HG03565 (cell line): ENCODE data around the gene SH3GL1.
"Not testable (repeated sequence)": the region's sequence is repeated elsewhere in the genome, so short reads cannot be mapped to it uniquely, and the experiment has no call there.

ENCODE experiments used
- ATAC-seq: cut with Tn5 transposase; IDR thresholded peaks from one replicate; pipeline ENCODE4 v1.9.1; 2021; ENCODE audit warnings: mild to moderate bottlenecking, moderate library complexity; ENCODE audit not compliant: unreplicated experiment

The SH3GL1 gene

DNA sequence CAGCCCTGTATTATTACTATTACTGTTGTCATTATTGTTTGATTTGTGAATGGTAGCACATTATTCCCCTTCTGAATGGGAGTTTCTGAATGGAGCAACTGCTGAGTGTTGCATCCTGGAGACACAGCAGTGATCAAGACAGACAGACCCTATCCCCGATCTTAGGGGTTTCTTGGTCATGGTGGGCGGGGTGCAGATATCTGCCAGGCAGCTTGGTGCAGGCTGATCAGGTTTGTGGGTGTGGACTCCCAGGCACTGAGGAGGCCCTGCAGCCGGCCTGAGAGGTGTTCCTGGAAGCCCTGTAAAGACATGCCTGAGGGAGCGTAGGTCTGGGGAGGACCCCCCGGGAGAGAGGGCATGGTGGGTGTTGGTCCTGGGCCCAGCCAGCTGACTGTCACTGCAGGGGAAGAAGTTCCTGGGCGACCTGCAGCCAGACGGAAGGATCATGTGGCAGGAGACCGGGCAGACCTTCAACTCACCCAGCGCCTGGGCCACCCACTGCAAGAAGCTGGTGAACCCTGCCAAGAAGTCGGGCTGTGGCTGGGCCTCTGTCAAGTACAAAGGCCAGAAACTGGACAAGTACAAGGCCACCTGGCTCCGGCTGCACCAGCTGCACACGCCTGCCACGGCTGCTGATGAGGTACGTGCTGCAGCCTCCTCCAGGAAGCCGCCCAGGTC, 54.9 kb downstream of the SH3GL1 start:
- no peak for ATAC-seq

- ATAC-seq: peak; percentile 25
Measured at GRCh38 chr19:4343370-4344307, 56.7 kb downstream of the SH3GL1 start, which contains the start of gene MPND. Gene MPND (plus strand): TSS chr19:4343562. CDS start chr19:4343594, 32 bp downstream.

DNA sequence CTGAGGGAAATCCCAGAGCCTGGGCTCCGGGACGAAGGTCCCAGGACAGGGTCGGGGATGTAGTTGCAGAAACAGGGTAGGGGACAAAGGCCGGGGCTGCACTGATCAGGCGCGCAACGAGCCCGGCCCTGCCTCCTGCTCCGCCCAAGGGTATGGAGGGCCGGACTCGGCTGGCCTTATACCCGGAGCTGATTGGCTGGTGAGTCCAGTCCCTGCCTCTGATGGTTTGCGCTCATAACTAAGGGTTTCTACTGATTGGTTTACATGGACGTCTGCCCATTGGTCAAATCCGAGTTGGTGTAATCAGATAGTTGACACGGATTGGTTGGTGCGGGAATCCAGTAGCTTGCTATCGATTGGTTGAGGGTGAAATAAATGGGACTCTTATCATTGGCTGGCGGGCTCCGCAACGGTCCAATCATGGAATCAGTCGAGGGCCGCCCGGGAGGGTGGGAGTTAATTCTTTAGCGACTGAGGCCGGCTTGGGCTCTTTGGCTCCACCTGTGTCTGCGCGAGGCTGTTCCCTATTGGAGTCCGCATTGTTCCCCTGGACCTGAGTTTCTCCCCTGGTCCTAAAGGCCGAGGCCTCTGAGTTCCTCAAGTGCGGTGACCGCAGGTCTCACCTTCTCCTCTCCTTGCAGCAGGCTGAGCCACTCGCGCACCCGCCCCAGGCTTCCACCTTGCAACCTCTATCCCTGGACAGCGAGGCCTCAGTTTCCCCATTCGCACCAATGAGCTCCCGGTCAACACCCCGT, 57.6 kb downstream of the SH3GL1 start:
- ATAC-seq: peak; percentile 82

- no peak for ATAC-seq
Measured at GRCh38 chr19:4342314-4342614, 58.1 kb downstream of the SH3GL1 start.

DNA sequence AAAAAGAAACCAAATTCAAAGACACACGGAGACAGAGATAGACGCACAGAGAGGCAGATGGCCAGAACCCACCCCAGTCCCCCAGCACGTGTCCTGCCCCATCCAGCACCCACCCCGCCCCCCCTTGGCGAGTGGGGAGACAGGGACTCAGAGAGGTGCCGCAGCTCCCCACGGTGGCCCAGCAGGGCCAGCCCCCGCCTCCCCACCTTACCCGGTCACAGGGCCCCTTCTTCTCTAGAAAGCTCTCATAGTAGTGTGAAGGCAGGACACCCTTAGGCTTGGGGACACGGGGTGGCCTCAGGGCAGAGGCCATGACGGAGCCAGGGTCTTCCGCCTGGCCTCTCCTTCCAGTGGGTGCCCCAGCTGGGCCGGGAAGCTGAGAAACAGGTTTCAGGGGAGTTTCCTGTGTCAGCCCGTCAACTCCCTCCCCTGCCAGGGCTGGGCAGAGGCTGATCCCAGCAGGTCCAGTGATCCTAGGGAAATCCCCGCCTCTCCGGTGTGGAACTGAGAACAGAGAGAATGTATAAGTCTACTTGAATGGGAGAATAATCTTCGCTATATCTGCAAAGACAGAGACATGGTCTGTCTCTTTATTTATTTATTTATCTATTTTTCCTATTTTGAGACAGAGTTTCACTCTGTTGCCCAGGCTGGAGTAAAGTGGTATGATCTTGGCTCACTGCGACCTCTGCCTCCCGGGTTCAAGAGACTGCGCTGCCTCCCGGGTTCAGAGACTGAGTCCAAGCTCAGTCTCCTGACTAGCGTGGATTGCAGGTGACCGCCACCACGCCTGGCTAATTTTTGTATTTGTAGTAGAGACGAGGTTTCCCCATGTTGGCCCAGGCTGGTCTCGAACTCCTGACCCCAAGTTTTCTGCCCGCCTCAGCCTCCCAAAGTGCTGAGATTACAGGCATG, 61.6 kb downstream of the SH3GL1 start, which contains the start of gene STAP2:
Gene STAP2 (minus strand): TSS at position 387 of the 915 bp plus-strand sequence. CDS start 74 bp downstream, at position 313.
- no peak for ATAC-seq

GRCh38 chr19:4337906-4338440, 62.4 kb downstream of the SH3GL1 start:
- no peak for ATAC-seq

DNA sequence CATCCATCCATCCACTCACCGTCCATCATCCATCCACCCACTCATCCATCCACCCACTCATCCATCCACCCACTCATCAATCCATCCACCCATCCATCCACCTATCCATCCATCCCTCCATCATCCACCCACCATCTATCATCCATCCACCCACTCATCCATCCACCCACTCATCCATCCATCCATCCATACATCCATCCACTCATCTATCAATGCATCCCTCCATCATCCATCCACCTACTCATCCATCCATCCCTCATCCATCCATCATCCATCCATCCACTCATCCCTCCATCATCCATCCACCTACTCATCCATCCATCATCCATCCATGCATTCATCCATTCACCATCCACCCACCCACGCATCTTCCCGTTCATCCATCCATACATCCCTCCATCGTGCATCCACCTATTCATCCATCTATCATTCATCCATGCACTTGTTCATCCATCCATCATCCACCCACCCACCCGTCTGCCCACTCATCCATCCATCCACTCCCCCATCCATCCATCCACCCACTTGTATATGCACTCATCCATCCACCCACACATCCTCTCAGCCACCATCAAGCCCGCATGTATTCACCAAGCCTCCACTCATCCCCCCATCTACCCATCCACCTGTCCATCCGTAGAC, 65.3 kb downstream of the SH3GL1 start:
- no peak for ATAC-seq

DNA sequence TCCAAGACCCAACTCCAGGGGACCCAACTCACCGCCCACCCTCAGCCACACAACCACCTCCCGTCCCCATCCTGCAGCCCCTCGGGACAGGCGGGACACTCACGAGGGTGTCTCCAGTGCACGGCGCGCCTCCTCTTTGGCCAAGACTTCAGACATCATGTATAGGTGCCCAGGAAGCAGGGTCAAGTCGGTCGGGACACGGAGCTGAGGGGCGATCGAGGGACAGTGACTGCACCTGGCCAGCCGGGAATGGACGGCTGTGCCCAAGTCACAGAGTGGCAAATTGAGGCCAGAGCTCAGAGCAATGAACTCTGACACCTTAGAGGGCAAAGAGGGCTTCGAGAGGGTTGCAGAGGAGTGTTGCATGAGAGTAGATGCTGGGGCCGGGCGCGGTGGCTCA, 70.5 kb downstream of the SH3GL1 start:
- ATAC-seq: no peak

- ATAC-seq: not testable (repeated sequence)
Measured at GRCh38 chr19:4328991-4329681, 71.2 kb downstream of the SH3GL1 start.

DNA sequence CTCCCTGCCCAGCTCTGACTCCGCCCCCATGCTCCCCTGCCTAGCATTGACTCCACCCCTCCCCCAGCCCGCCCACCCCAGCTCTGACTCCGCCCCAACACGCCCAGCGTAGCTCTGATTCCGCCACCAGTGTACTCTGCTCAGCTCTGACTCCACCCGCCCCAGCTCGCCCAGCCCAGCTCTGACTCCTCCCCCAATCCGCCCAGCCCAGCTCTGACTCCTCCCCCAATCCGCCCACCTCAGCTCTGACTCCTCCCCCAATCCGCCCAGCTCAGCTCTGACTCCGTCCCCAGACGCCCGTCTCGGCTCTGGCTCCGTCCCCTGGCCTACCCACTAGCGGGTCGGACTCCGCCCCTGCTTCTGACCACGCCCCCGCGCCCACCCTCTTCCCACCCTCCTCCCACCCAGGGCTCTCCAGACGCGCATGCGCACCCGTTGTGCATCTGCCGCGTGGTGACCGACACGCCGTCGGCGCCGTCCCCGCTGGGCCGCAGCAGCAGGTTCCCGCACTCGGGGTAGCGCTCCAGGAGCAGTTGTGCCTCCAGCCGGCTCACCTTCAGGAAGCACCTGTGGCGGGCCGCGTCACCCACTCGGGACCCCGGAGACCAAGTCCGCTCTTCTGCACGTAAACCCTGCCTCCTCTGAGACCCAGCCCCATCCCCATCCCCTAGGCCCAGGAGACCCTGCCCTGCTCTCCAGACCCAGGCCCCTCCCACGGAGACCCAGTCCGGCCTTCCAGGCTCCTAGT, 71.9 kb downstream of the SH3GL1 start:
- peak; percentile 71 for ATAC-seq

DNA sequence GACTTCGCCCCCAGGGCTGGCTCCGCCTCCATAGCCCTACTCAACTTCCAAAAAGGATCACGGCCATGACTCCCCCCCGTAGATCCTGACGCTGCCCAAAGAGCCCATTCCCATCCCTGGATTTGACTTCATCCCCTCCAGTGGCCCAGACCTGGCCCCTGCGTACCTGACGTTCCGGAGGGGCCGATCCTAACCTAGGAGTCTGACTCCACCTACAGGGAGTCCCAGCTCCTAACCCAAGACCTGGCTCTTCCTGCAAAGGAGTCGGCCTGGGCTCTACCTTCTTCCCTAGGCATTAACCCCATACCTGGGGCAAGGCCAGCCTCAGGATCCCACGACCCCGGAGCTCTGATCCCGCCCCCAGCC, 72.5 kb downstream of the SH3GL1 start:
- no peak for ATAC-seq

DNA sequence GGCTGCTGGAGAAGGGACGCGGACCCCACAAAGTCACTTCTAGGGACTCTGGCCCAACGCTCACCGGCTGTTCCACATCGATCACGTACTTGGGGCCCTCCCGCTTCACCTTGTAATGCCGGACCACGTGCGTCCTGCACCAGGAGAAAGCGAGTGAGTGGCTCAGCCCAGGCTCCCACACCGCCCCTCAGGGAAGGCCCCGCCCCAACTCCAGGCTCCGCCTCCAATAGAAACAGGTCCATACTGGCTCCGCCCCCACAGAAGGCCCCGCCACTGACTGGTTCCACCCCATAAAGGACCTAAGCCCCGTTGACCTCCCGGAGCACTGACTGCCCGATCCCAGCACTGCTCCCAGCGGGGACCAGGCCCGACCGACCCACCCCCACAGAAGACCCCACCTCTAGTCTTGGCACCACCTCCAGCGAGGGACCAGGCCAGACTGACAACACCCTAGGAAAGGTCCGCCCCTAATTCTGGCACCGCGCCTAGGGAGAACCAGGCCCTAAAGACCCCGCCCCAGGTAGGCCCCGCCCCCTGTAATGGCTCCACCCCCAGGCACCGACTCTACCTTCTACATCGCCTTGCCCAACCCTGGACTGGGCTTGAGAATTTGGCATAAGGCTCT, 73.0 kb downstream of the SH3GL1 start:
- ATAC-seq: no peak

DNA sequence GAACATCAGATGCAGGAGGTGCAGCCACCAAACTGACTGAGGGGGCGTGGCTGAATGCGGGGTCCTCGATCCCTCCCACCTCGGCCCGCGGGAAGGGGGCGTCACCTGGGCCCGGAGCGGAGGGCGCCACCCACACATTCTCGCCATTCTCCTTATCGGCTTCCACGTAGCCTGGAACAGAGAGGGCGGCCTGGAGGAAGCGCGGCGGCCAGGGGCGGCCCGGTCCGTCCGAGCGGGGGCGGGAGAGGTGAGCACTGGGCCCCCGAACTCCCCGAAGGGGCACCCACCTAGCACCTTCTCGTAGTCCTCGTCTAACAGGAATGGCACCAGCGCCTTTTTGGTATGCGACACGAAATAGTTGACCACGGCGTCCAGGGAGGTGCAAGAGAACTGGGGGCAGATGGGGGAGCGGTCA, 73.5 kb downstream of the SH3GL1 start:
- no peak for ATAC-seq

DNA sequence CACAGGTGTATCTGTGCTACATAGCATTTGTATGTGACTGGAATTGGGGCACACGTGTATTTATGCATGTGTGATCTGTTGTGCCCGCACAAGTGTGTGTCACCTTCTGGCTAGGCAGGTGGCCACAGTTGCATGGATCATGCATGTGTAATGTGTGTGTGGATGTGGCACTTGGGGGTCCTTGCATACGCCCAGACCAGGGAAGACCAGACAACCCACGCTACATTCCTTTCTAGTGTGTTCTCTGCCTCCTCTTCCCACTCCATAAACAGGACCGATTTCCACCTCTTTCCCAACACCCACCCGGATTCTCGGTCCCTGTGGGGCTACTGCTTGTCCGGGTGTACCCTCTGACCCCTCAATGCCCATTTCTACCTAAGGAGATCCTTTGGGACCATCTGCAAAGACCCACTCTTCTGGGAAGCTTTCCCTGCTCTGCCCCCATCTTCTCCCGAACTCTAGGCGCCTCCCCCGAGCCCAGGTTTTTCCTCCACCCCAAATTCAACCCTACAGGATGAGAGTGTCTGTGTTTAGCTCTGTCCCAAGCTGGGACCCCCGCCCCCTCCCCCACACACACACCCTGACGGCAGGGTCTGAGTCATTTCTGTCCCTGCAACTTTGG, 74.0 kb downstream of the SH3GL1 start:
- ATAC-seq: no peak

GRCh38 chr19:4324228-4324627, 76.1 kb downstream of the SH3GL1 start:
- ATAC-seq: no peak

GRCh38 chr19:4323692-4324091, 76.7 kb downstream of the SH3GL1 start:
- ATAC-seq: no peak

- ATAC-seq: no peak
Measured at GRCh38 chr19:4322942-4323665, 77.2 kb downstream of the SH3GL1 start.
